C4-2B (cell line): ENCODE results near the gene KBTBD4.

ENCODE experiments used
- CTCF ChIP-seq: fragments of 450-650 bp; conservative IDR thresholded peaks from 2 replicates; pipeline ENCODE4 v1.5.1; 2017; ENCODE audit warnings: mild to moderate bottlenecking
- ZFX ChIP-seq: fragments of 450-650 bp; IDR thresholded peaks from 2 replicates; pipeline ENCODE4 v1.6.1; 2017

GRCh38 chr11:47573321-47573720 lies 5.4 kb downstream of the KBTBD4 start:
- TF ChIP-seq CTCF (no peak), ZFX (no peak)
